ENCODE data around the gene CHMP6. TPM values are rescaled to one million over a fixed set of nuclear protein-coding genes. Genes with fewer than 3 reads are reported as not detected.

Gene CHMP6
- total RNA-seq, 1 donor, result 21.4 TPM

GRCh38 chr17:80981062-80981902 lies 10.4 kb upstream of the CHMP6 start:
- H3K79me2 ChIP-seq (ENCODE audit: insufficient read depth, low read length), result no peaks in the 10 kb centered on the region
- DNase-seq (ENCODE audit: insufficient read length, low spot score, missing footprints), result peak; percentile 94
- peaks cover 10% of the 10 kb centered on the region for H3K4me1 ChIP-seq (ENCODE audit: insufficient read depth, low read length)
- H2AFZ ChIP-seq (ENCODE audit: low read length), result no peak overlapping the region
- H3K4me2 ChIP-seq (ENCODE audit: insufficient read depth, low read length), result peak overlapping the region; percentile 36
- no peaks in the 10 kb centered on the region for H3K36me3 ChIP-seq (ENCODE audit: insufficient read depth, low read length)
- no peak overlapping the region for H3K27ac ChIP-seq (ENCODE audit: low read depth, low read length)
- TF ChIP-seq CTCF (IDR thresholded peaks at IDR 0.05; ENCODE audit: extremely low read depth, low read depth, low read length), result peak; percentile 44
- no peak overlapping the region for H3K4me3 ChIP-seq (ENCODE audit: insufficient read depth, low read length)
- H3K27me3 ChIP-seq (ENCODE audit: insufficient read depth, low read length), result no peaks in the 10 kb centered on the region
- no peaks in the 10 kb centered on the region for H4K20me1 ChIP-seq (ENCODE audit: insufficient read depth, low read length)
- no peaks in the 10 kb centered on the region for H3K9me3 ChIP-seq (ENCODE audit: low read depth, low read length)

- Histone ChIP-seq H3K9me3 (ENCODE audit: low read depth, low read length) (no peaks in the 10 kb centered on the region), H3K79me2 (ENCODE audit: insufficient read depth, low read length) (no peaks in the 10 kb centered on the region), H3K36me3 (ENCODE audit: insufficient read depth, low read length) (no peaks in the 10 kb centered on the region), H3K4me3 (ENCODE audit: insufficient read depth, low read length) (no peak overlapping the region), H3K27ac (ENCODE audit: low read depth, low read length) (no peak overlapping the region), H3K4me1 (ENCODE audit: insufficient read depth, low read length) (peaks cover 10% of the 10 kb centered on the region), H4K20me1 (ENCODE audit: insufficient read depth, low read length) (no peaks in the 10 kb centered on the region), H2AFZ (ENCODE audit: low read length) (no peak overlapping the region), H3K27me3 (ENCODE audit: insufficient read depth, low read length) (no peaks in the 10 kb centered on the region), H3K4me2 (ENCODE audit: insufficient read depth, low read length) (no peak overlapping the region)
- DNase-seq (ENCODE audit: insufficient read length, low spot score, missing footprints), result peak; percentile 17
- TF ChIP-seq CTCF (IDR thresholded peaks at IDR 0.05; ENCODE audit: extremely low read depth, low read depth, low read length), result no peak
Measured at GRCh38 chr17:80981929-80982425, 9.7 kb upstream of the CHMP6 start.

GRCh38 chr17:80982426-80982974 lies 9.1 kb upstream of the CHMP6 start:
- peak; percentile 61 for DNase-seq (ENCODE audit: insufficient read length, low spot score, missing footprints)
- no peak for TF ChIP-seq CTCF (IDR thresholded peaks at IDR 0.05; ENCODE audit: extremely low read depth, low read depth, low read length)
- H4K20me1 ChIP-seq (ENCODE audit: insufficient read depth, low read length), result no peaks in the 10 kb centered on the region
- no peaks in the 10 kb centered on the region for H3K9me3 ChIP-seq (ENCODE audit: low read depth, low read length)
- H3K4me2 ChIP-seq (ENCODE audit: insufficient read depth, low read length), result no peak overlapping the region
- peaks cover 10% of the 10 kb centered on the region for H3K4me1 ChIP-seq (ENCODE audit: insufficient read depth, low read length)
- H3K36me3 ChIP-seq (ENCODE audit: insufficient read depth, low read length), result no peaks in the 10 kb centered on the region
- no peaks in the 10 kb centered on the region for H3K79me2 ChIP-seq (ENCODE audit: insufficient read depth, low read length)
- H3K4me3 ChIP-seq (ENCODE audit: insufficient read depth, low read length), result no peak overlapping the region
- no peak overlapping the region for H2AFZ ChIP-seq (ENCODE audit: low read length)
- no peaks in the 10 kb centered on the region for H3K27me3 ChIP-seq (ENCODE audit: insufficient read depth, low read length)
- H3K27ac ChIP-seq (ENCODE audit: low read depth, low read length), result no peak overlapping the region

GRCh38 chr17:80983545-80983944 lies 8.1 kb upstream of the CHMP6 start:
- DNase-seq (ENCODE audit: insufficient read length, low spot score, missing footprints), result no peak
- no peak overlapping the region for H2AFZ ChIP-seq (ENCODE audit: low read length)
- H4K20me1 ChIP-seq (ENCODE audit: insufficient read depth, low read length), result no peaks in the 10 kb centered on the region
- H3K4me1 ChIP-seq (ENCODE audit: insufficient read depth, low read length), result peaks cover 10% of the 10 kb centered on the region
- no peaks in the 10 kb centered on the region for H3K79me2 ChIP-seq (ENCODE audit: insufficient read depth, low read length)
- no peaks in the 10 kb centered on the region for H3K9me3 ChIP-seq (ENCODE audit: low read depth, low read length)
- H3K4me3 ChIP-seq (ENCODE audit: insufficient read depth, low read length), result no peak overlapping the region
- no peak overlapping the region for H3K27ac ChIP-seq (ENCODE audit: low read depth, low read length)
- TF ChIP-seq CTCF (IDR thresholded peaks at IDR 0.05; ENCODE audit: extremely low read depth, low read depth, low read length), result no peak
- H3K27me3 ChIP-seq (ENCODE audit: insufficient read depth, low read length), result no peaks in the 10 kb centered on the region
- H3K4me2 ChIP-seq (ENCODE audit: insufficient read depth, low read length), result no peak overlapping the region
- H3K36me3 ChIP-seq (ENCODE audit: insufficient read depth, low read length), result no peaks in the 10 kb centered on the region
